Natural killer cell treated with Interleukin-12 subunit alpha and Interleukin-12 subunit beta and Interleukin-15 and Interleukin-18, amount 100 ng/mL, for 72 hours (primary cell): ENCODE measurements around the gene OBSCN. TPM values are rescaled to one million over a fixed set of nuclear protein-coding genes. Genes with fewer than 3 reads are reported as not detected.

ENCODE experiments used
- ATAC-seq, 2 donors: fragments of 150-1000 bp; cut with Tn5 transposase in 1 of 2; sonication (Bioruptor Pico), chemical (Tn5 transposase) in 1 of 2; 2 replicates each; pipeline ENCODE4 v1.10.0; 2021
- DNase-seq: peaks from one replicate; pipeline ENCODE4 v3.0.0; 2022; ENCODE audit warnings: low spot score
- H3K27ac Mint-ChIP-seq, 2 donors: 1 replicate in 1 of 2; 2 replicates in 1 of 2; pipeline ENCODE4 v1.8.0; 2022; ENCODE audit warnings: mixed read lengths in 2 of 2, mild to moderate bottlenecking in 1 of 2, moderate library complexity in 1 of 2
- H3K27me3 Mint-ChIP-seq, 2 donors: 1 replicate in 1 of 2; 2 replicates in 1 of 2; pipeline ENCODE4 v1.8.0; 2022; ENCODE audit warnings: mixed read lengths in 2 of 2
- H3K36me3 Mint-ChIP-seq: one replicate; pipeline ENCODE4 v1.8.0; 2022; ENCODE audit warnings: mixed read lengths
- H3K4me1 Mint-ChIP-seq, 2 donors: 1 replicate in 1 of 2; 2 replicates in 1 of 2; pipeline ENCODE4 v1.8.0; 2022; ENCODE audit warnings: low read depth in 2 of 2, mixed read lengths in 2 of 2, mild to moderate bottlenecking in 1 of 2
- H3K4me3 Mint-ChIP-seq: one replicate; pipeline ENCODE4 v1.8.0; 2022; ENCODE audit warnings: mixed read lengths
- H3K9me3 Mint-ChIP-seq: 2 replicates; pipeline ENCODE4 v1.8.0; 2022; ENCODE audit warnings: mixed read lengths
- total RNA-seq, 2 donors: library from RNA; stranded (reverse); gene quantifications; one replicate each; pipeline ENCODE4 v1.2.3, GENCODE V29; 2022

OBSCN gene
- total RNA-seq, 2 donors from 2014 or later = 6.4 to 12.3 TPM

DNA sequence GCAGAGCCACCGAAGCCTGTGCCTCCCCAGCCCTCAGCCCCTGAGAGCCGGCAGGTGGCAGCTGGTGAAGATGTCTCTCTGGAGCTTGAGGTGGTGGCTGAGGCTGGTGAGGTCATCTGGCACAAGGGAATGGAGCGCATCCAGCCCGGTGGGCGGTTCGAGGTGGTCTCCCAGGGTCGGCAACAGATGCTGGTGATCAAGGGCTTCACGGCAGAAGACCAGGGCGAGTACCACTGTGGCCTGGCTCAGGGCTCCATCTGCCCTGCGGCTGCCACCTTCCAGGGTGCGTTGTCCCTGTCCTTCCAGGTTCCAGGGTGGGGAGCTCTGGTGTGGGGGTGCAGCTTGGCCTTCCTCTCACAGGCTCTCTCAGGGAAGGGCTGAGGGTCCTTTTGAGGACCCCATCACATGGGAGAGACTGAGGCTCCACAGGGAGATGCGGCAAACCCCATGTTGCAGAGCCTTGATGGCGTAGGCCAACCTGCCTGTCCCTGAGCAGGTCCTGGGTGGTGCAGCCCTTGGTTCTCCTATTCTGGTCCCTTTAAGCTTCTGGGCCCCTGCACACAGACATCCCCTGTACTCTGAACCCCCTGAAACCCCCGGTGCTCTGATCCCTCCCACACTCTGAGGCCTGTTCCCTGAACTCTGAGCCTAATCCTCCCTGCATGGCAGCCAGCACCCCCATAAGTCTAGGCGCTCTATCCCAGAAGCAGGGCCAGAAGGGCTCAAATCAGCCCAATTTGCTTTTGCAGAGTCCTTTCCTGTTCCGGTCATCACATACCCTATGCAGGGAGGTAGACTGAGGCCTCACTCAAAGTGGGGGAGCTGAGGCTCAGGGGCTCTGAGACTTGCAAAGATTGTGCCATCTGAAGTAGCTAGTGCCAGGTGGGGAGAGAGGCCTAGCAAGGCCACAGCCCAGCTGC is 110.3 kb downstream of the OBSCN start:
- Mint-ChIP-seq H3K9me3 (no peaks in the 10 kb centered on the region), H3K27me3 (no peaks in the 10 kb centered on the region), H3K36me3 (no peaks in the 10 kb centered on the region), H3K4me3 (no peak overlapping the region), H3K4me1 (no peaks in the 10 kb centered on the region), H3K27ac (no peak overlapping the region)
- peak; percentile 42 for DNase-seq
- ATAC-seq = no peak

GRCh38 chr1:228318823-228319241 is 111.0 kb downstream of the OBSCN start:
- H3K27me3 Mint-ChIP-seq = no peaks in the 10 kb centered on the region
- DNase-seq = peak; percentile 18

DNA sequence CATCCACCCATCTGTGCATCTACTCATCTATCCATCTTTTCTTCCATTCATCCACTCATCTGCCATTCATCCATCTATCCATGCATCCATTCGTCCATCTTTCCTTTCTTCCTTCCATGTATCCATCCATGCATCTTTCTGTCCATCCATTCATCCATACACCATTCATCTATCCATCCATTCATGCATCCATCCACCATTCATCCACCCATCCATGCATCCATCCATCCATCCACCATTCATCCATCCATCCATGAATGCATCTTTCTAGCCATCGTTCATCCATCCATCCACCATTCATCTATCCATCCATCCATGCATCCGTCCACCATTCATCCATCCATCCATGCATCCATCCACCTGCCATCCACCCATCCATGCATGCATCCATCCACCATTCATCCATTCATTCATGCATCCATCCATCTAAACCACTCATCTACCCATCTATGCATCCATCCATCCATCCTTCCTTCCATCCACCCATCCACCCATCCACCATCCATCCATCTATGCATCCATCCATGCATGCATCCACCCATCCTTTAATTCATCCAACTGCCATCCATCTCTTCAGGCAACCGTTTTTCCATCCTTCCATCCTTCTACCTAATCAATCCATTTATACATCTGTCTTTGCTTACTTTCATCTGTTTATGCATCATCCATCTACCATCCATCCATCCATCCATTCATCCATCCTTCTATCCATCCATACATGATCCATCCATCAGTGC is 111.7 kb downstream of the OBSCN start:
- H3K4me3 Mint-ChIP-seq = no peak overlapping the region
- ATAC-seq = no peak
- DNase-seq = peak; percentile 32
- H3K4me1 Mint-ChIP-seq = no peaks in the 10 kb centered on the region
- H3K27ac Mint-ChIP-seq = no peak overlapping the region
- H3K36me3 Mint-ChIP-seq = no peaks in the 10 kb centered on the region
- H3K27me3 Mint-ChIP-seq = no peaks in the 10 kb centered on the region
- no peaks in the 10 kb centered on the region for H3K9me3 Mint-ChIP-seq

More at GRCh38 chr1:228318823-228319241, 111.0 kb downstream of the OBSCN start:
- Mint-ChIP-seq H3K4me3 (no peak overlapping the region), H3K9me3 (no peaks in the 10 kb centered on the region), H3K27ac (no peak overlapping the region), H3K36me3 (no peaks in the 10 kb centered on the region), H3K4me1 (no peaks in the 10 kb centered on the region)
- no peak for ATAC-seq

- no peaks in the 10 kb centered on the region for H3K9me3 Mint-ChIP-seq
- no peak overlapping the region for H3K27ac Mint-ChIP-seq
- H3K36me3 Mint-ChIP-seq = no peaks in the 10 kb centered on the region
- DNase-seq (no peak), ATAC-seq (no peak)
- H3K4me3 Mint-ChIP-seq = no peak overlapping the region
- H3K27me3 Mint-ChIP-seq = no peaks in the 10 kb centered on the region
- H3K4me1 Mint-ChIP-seq = no peaks in the 10 kb centered on the region
Measured at GRCh38 chr1:228320394-228320793, 112.5 kb downstream of the OBSCN start.

DNA sequence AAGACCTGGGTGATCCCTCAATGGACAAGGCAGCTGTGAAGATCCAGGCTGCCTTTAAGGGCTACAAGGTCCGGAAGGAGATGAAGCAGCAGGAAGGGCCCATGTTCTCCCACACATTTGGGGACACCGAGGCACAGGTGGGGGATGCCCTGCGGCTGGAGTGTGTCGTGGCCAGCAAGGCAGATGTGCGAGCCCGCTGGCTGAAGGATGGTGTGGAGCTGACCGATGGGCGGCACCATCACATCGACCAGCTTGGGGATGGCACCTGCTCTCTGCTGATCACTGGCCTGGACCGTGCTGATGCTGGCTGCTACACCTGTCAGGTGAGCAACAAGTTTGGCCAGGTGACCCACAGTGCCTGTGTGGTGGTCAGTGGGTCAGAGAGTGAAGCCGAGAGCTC is 113.6 kb downstream of the OBSCN start:
- Mint-ChIP-seq H3K36me3 (no peaks in the 10 kb centered on the region), H3K9me3 (no peaks in the 10 kb centered on the region), H3K27ac (no peak overlapping the region), H3K4me1 (no peaks in the 10 kb centered on the region), H3K27me3 (no peaks in the 10 kb centered on the region), H3K4me3 (no peak overlapping the region)
- DNase-seq = peak; percentile 16
- no peak for ATAC-seq

GRCh38 chr1:228321895-228322294 is 114.1 kb downstream of the OBSCN start:
- no peak for DNase-seq
- H3K27ac Mint-ChIP-seq = no peak overlapping the region
- no peaks in the 10 kb centered on the region for H3K36me3 Mint-ChIP-seq
- no peak for ATAC-seq
- no peak overlapping the region for H3K4me3 Mint-ChIP-seq
- no peaks in the 10 kb centered on the region for H3K9me3 Mint-ChIP-seq
- H3K4me1 Mint-ChIP-seq = no peaks in the 10 kb centered on the region
- H3K27me3 Mint-ChIP-seq = no peaks in the 10 kb centered on the region

DNA sequence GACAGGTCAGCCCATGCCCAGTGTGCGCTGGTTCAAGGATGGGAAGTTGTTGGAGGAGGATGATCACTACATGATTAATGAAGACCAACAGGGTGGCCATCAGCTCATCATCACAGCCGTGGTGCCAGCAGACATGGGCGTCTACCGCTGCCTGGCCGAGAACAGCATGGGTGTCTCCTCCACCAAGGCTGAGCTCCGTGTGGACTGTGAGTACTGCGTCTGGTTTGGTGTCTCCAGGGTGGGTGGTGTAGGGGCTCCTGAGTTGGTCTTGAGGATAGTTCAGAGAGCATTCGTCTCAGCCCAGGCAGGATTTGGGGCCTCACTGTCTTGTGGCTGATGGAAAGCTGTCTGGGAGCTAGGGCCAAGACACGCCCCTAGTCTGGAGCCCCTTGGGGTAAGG is 115.6 kb downstream of the OBSCN start:
- Mint-ChIP-seq H3K4me3 (no peak overlapping the region), H3K9me3 (no peaks in the 10 kb centered on the region), H3K27me3 (no peaks in the 10 kb centered on the region), H3K36me3 (no peaks in the 10 kb centered on the region), H3K4me1 (no peaks in the 10 kb centered on the region), H3K27ac (no peak overlapping the region)
- ATAC-seq (no peak), DNase-seq (peak; percentile 49)

GRCh38 chr1:228325267-228325666 is 117.4 kb downstream of the OBSCN start:
- H3K4me1 Mint-ChIP-seq = no peaks in the 10 kb centered on the region
- no peak overlapping the region for H3K27ac Mint-ChIP-seq
- no peaks in the 10 kb centered on the region for H3K27me3 Mint-ChIP-seq
- no peaks in the 10 kb centered on the region for H3K36me3 Mint-ChIP-seq
- ATAC-seq = no peak
- H3K9me3 Mint-ChIP-seq = no peaks in the 10 kb centered on the region
- no peak overlapping the region for H3K4me3 Mint-ChIP-seq
- DNase-seq = no peak

- no peaks in the 10 kb centered on the region for H3K9me3 Mint-ChIP-seq
- no peak overlapping the region for H3K4me3 Mint-ChIP-seq
- H3K4me1 Mint-ChIP-seq = no peaks in the 10 kb centered on the region
- no peak for ATAC-seq
- H3K27ac Mint-ChIP-seq = no peak overlapping the region
- DNase-seq = no peak
- H3K36me3 Mint-ChIP-seq = no peaks in the 10 kb centered on the region
- no peaks in the 10 kb centered on the region for H3K27me3 Mint-ChIP-seq
Measured at GRCh38 chr1:228329887-228330286, 122.0 kb downstream of the OBSCN start.

DNA sequence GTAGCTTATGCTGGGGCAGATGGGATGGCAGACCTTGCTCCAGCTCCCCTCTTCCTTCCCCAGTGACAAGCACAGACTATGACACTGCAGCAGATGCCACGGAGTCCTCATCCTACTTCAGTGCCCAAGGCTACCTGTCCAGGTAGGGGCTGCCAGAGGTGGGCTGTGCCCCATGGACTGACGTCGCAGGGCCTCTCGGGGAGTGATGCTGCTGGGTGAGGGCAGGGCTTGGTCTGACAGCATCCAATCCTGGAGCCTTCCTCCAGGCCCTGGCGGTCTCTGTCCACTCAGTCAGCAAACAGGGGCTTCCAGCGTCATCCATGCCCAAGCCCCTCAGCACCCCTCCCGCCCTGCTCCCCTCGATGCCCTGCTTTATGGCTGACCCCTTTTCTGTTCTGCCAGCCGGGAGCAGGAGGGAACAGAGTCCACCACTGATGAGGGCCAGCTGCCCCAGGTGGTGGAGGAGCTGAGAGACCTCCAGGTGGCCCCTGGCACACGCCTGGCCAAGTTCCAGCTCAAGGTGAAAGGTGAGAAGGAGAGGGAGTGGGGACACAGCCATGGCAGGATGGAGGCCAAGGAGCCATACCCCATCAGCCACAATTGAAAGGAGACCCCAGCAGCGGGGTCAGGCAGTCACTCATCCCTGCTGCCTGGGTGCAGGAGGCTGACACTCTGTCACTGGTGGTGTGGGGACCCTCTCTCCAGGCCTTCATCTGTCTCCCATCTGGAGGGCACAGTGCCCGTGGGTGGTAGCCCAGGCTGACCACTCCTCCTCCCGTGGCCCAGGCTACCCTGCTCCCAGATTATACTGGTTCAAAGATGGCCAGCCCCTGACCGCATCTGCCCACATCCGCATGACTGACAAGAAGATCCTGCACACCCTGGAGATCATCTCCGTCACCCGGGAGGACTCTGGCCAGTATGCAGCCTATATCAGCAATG is 125.2 kb downstream of the OBSCN start:
- no peak for ATAC-seq
- Mint-ChIP-seq H3K27me3 (no peaks in the 10 kb centered on the region), H3K4me3 (no peak overlapping the region), H3K36me3 (no peaks in the 10 kb centered on the region), H3K9me3 (no peaks in the 10 kb centered on the region), H3K4me1 (no peaks in the 10 kb centered on the region), H3K27ac (no peak overlapping the region)
- DNase-seq = peak; percentile 49

GRCh38 chr1:228333739-228334115 is 125.9 kb downstream of the OBSCN start:
- no peak overlapping the region for H3K4me3 Mint-ChIP-seq
- H3K27me3 Mint-ChIP-seq = no peaks in the 10 kb centered on the region
- no peak for ATAC-seq
- H3K9me3 Mint-ChIP-seq = no peaks in the 10 kb centered on the region
- no peaks in the 10 kb centered on the region for H3K36me3 Mint-ChIP-seq
- peak; percentile 49 for DNase-seq
- H3K4me1 Mint-ChIP-seq = no peaks in the 10 kb centered on the region
- no peak overlapping the region for H3K27ac Mint-ChIP-seq

- no peaks in the 10 kb centered on the region for H3K36me3 Mint-ChIP-seq
- ATAC-seq = no peak
Measured at GRCh38 chr1:228334226-228334935, 126.5 kb downstream of the OBSCN start.

GRCh38 chr1:228334954-228335353 is 127.1 kb downstream of the OBSCN start:
- Mint-ChIP-seq H3K4me3 (no peak overlapping the region), H3K36me3 (no peaks in the 10 kb centered on the region), H3K27ac (no peak overlapping the region), H3K9me3 (no peaks in the 10 kb centered on the region), H3K4me1 (no peaks in the 10 kb centered on the region), H3K27me3 (no peaks in the 10 kb centered on the region)
- DNase-seq (peak; percentile 23), ATAC-seq (no peak)

More at GRCh38 chr1:228334226-228334935, 126.5 kb downstream of the OBSCN start:
- no peak overlapping the region for H3K27ac Mint-ChIP-seq
- no peak overlapping the region for H3K4me3 Mint-ChIP-seq
- H3K27me3 Mint-ChIP-seq = no peaks in the 10 kb centered on the region
- peak; percentile 55 for DNase-seq
- H3K4me1 Mint-ChIP-seq = no peaks in the 10 kb centered on the region
- H3K9me3 Mint-ChIP-seq = no peaks in the 10 kb centered on the region
